Ishikawa (cell line): ENCODE data around the gene PIAS4.

Experiments used
- CEBPB ChIP-seq: IDR thresholded peaks from 2 replicates; pipeline ENCODE4 v1.6.1; 2012
- CREB1 ChIP-seq: IDR thresholded peaks from 2 replicates; pipeline ENCODE4 v1.6.1; 2012; ENCODE audit warnings: low read depth
- EGR1 ChIP-seq: IDR thresholded peaks from 2 replicates; pipeline ENCODE4 v1.6.1; 2012
- EP300 ChIP-seq: IDR thresholded peaks from 2 replicates; pipeline ENCODE4 v1.6.1; 2012; ENCODE audit warnings: borderline replicate concordance
- FOXM1 ChIP-seq: IDR thresholded peaks from 2 replicates; pipeline ENCODE4 v1.6.1; 2012; ENCODE audit warnings: low read depth, borderline replicate concordance
- NFIC ChIP-seq: IDR thresholded peaks from 2 replicates; pipeline ENCODE4 v1.6.1; 2012
- RAD21 ChIP-seq: IDR thresholded peaks from 2 replicates; pipeline ENCODE4 v1.6.1; 2012; ENCODE audit warnings: low read depth
- REST ChIP-seq: IDR thresholded peaks from 2 replicates; pipeline ENCODE4 v1.6.1; 2012; ENCODE audit warnings: low read depth, mild to moderate bottlenecking
- TAF1 ChIP-seq: IDR thresholded peaks from 2 replicates; pipeline ENCODE4 v1.6.1; 2012; ENCODE audit warnings: low read depth, mild to moderate bottlenecking
- TCF12 ChIP-seq: IDR thresholded peaks from 2 replicates; pipeline ENCODE4 v1.6.1; 2012; ENCODE audit warnings: low read depth
- TEAD4 ChIP-seq: IDR thresholded peaks from 2 replicates; pipeline ENCODE4 v1.6.1; 2012
- YY1 ChIP-seq: IDR thresholded peaks from 2 replicates; pipeline ENCODE4 v1.6.1; 2012; ENCODE audit warnings: low read depth
- ZBTB7A ChIP-seq: IDR thresholded peaks from 2 replicates; pipeline ENCODE4 v1.6.1; 2012; ENCODE audit warnings: low read depth
- TF ChIP-seq, protein P1 (sequence below): IDR thresholded peaks from 2 replicates; pipeline ENCODE4 v1.6.1; 2012
- TF ChIP-seq, protein P2 (sequence below): IDR thresholded peaks from 2 replicates; pipeline ENCODE4 v1.6.1; 2012

The PIAS4 gene

DNA sequence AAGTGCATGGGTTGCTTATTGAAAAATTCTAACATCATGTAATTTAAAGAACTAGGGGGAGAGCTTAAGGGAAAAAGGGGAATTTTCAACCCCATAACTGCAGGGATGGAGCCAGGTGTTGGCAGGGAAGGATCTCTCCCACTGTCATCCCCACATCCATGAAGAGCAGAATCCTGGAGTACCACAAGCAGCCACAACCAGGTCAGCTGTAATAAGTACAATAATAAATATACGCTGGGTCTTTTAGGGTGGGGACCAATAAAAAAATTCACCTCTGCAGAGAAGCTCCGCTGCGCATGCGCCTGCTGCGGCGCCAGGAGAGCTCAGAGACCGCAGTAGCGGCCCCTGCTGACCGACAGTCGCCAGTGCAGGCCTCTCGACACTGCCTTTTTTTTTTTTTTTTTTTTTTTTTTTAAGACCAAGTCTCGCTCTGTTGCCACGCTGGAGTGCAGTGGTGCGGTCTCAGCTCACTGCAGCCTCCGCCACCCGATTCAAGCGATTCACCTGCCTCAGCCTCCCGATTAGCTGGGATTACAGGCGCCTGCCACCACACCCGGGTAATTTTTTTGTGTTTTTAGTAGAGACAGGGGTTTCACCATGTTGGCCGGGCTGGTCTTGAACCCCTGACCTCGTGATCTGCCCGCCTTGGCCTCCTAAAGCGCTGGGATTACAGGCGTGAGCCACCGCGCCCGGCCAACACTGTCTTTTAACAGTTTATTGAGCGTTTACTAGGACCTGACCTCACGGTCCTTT, 19.7 kb upstream of the PIAS4 start:
- TF ChIP-seq RAD21 (peak; percentile 46; the same call in 1 of the 2 replicates), NFIC (no peak)

- TF ChIP-seq NFIC (no peak), RAD21 (no peak), CREB1 (no peak), FOXM1 (no peak), TEAD4 (no peak), CEBPB (no peak), TCF12 (no peak), ZBTB7A (no peak), TAF1 (no peak), REST (no peak), EGR1 (no peak), YY1 (no peak), EP300 (no peak)
- TF ChIP-seq, protein P1, sequence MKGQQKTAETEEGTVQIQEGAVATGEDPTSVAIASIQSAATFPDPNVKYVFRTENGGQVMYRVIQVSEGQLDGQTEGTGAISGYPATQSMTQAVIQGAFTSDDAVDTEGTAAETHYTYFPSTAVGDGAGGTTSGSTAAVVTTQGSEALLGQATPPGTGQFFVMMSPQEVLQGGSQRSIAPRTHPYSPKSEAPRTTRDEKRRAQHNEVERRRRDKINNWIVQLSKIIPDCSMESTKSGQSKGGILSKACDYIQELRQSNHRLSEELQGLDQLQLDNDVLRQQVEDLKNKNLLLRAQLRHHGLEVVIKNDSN, result no peak
- TF ChIP-seq, protein P2, sequence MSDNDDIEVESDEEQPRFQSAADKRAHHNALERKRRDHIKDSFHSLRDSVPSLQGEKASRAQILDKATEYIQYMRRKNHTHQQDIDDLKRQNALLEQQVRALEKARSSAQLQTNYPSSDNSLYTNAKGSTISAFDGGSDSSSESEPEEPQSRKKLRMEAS, result no peak
Observed at GRCh38 chr19:3990815-3991117, 16.8 kb upstream of the PIAS4 start.

- TF ChIP-seq CREB1 (no peak), TAF1 (no peak), RAD21 (no peak), NFIC (no peak), FOXM1 (no peak), EGR1 (no peak), CEBPB (no peak), YY1 (no peak), EP300 (no peak), TCF12 (no peak), ZBTB7A (no peak), TEAD4 (no peak), REST (no peak)
- TF ChIP-seq, protein P2, result no peak
- TF ChIP-seq, protein P1, result no peak
Observed at GRCh38 chr19:3995607-3996006, 11.9 kb upstream of the PIAS4 start.

GRCh38 chr19:4007836-4008539, 452 bp downstream of the PIAS4 start:
- TF ChIP-seq YY1, result no peak
- no peak for TF ChIP-seq CEBPB
- TF ChIP-seq ZBTB7A, result peak; percentile 32; the same call in 1 of the 2 replicates

DNA sequence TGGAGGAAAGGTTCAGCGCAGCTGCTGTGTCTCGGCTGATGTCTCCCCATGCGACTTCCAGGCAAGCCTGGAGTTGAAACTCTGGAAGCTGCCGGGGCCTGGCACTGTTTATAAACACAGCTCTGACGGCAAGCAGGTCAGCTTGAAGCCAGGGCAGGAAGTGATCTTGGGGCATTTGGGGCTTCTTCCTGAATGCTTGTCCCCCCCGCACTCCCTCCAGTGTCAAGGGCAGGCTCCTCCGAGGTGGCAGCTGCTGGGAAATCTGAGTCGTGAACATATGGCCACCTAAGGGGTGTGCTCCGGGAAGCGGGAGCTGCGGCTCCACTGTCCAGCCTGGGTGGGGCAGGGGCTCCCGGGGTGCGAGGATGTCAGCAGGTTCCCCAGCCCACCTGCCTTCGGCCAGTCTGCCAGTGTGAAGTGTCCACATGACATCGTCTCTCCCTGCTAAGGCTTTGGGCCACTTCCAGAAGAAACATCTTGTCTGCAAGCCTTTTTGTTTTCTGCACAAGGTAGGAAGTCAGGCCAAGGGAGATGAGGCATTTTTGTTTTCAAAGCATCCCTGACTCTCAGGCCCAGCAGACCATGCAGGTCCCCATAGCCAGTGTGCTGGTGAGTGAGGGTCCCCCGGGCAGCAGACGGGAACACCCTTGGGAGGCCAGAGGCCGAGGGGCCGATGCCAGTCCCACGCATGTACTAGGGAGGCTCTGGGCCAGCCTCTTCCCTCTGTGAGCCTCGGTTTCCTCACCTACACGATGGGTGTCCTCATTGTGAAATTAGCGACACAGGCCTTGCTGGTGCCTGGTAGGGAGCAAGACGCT, 2.7 kb downstream of the PIAS4 start:
- TF ChIP-seq ZBTB7A, result no peak
- TF ChIP-seq YY1, result no peak
- TF ChIP-seq FOXM1, result no peak
- TF ChIP-seq, protein P1, result no peak
- no peak for TF ChIP-seq CEBPB
- no peak for TF ChIP-seq TAF1
- no peak for TF ChIP-seq REST
- no peak for TF ChIP-seq TCF12
- TF ChIP-seq EGR1, result no peak
